HG03103 (cell line): ENCODE measurements around the gene YPEL1.
"Not testable (repeated sequence)": the region's sequence is repeated elsewhere in the genome, so short reads cannot be mapped to it uniquely, and the experiment has no call there.

Experiments
- ATAC-seq: cut with Tn5 transposase; IDR thresholded peaks from one replicate; pipeline ENCODE4 v1.9.1; 2021; ENCODE audit warnings: low read depth; ENCODE audit not compliant: unreplicated experiment

Gene YPEL1

GRCh38 chr22:21701384-21701971 is 34.1 kb downstream of the YPEL1 start:
- ATAC-seq: no peak

- no peak for ATAC-seq
Observed at GRCh38 chr22:21700822-21701221, 34.8 kb downstream of the YPEL1 start.

GRCh38 chr22:21699643-21700042 is 36.0 kb downstream of the YPEL1 start:
- no peak for ATAC-seq

GRCh38 chr22:21698430-21699329 is 36.9 kb downstream of the YPEL1 start:
- ATAC-seq: no peak

GRCh38 chr22:21697880-21698279 is 37.7 kb downstream of the YPEL1 start:
- no peak for ATAC-seq

- no peak for ATAC-seq
Observed at GRCh38 chr22:21697021-21697771, 38.4 kb downstream of the YPEL1 start.

- no peak for ATAC-seq
Observed at GRCh38 chr22:21696115-21696514, 39.5 kb downstream of the YPEL1 start.

GRCh38 chr22:21695430-21696085 is 40.0 kb downstream of the YPEL1 start:
- no peak for ATAC-seq

GRCh38 chr22:21694795-21695429 is 40.7 kb downstream of the YPEL1 start:
- no peak for ATAC-seq

- ATAC-seq: no peak
Observed at GRCh38 chr22:21694394-21694793, 41.2 kb downstream of the YPEL1 start.

GRCh38 chr22:21693999-21694341 is 41.6 kb downstream of the YPEL1 start:
- no peak for ATAC-seq

- ATAC-seq: no peak
Observed at GRCh38 chr22:21693333-21693998, 42.1 kb downstream of the YPEL1 start.

GRCh38 chr22:21692856-21693255 is 42.7 kb downstream of the YPEL1 start:
- not testable (repeated sequence) for ATAC-seq

GRCh38 chr22:21691816-21692215 is 43.8 kb downstream of the YPEL1 start:
- no peak for ATAC-seq

- no peak for ATAC-seq
Observed at GRCh38 chr22:21690401-21690801, 45.2 kb downstream of the YPEL1 start.

GRCh38 chr22:21688706-21689381 is 46.8 kb downstream of the YPEL1 start:
- no peak for ATAC-seq

GRCh38 chr22:21688341-21688705 is 47.3 kb downstream of the YPEL1 start:
- no peak for ATAC-seq

GRCh38 chr22:21687685-21688259 is 47.8 kb downstream of the YPEL1 start:
- ATAC-seq: no peak
